IMR-90 (cell line): ENCODE data around the gene LCK. TPM values are rescaled to one million over a fixed set of nuclear protein-coding genes. Genes with fewer than 3 reads are reported as not detected.

Experiments
- ATAC-seq: fragments of 200-7000 bp; cut with Tn5 transposase; 2 replicates; pipeline ENCODE4 v1.9.1; 2020; ENCODE audit warnings: low read depth, mild to moderate bottlenecking, moderate library complexity
- BruUV-seq: library from RNA; stranded (reverse); fragments of 400-500 nt; replicated peaks from 2 replicates; lab custom pipeline; 2021; lab: Mats Ljungman, UMichigan
- CTCF ChIA-PET: fragments of 300-600 bp; formaldehyde crosslinking; extraction: SDS; loops from one replicate; lab custom pipeline; 2021; ENCODE audit warnings: antibody characterized with exemption; lab: Yijun Ruan, JAX
- POLR2A ChIA-PET: fragments of 300-600 bp; sonication (Branson Sonifier 250); formaldehyde crosslinking; loops from one replicate; lab custom pipeline; 2022; ENCODE audit warnings: antibody characterized with exemption; ENCODE audit not compliant: unreplicated experiment; lab: Charles Lee
- DNase-seq: peaks from one replicate; pipeline ENCODE4 v3.0.0; 2013
- H2AFZ ChIP-seq: replicated peaks from 2 replicates; pipeline ENCODE3; 2013; ENCODE audit warnings: low read length, mild to moderate bottlenecking; ENCODE audit not compliant: poor library complexity
- H2AK5ac ChIP-seq: 2 replicates; pipeline ENCODE4 v1.6.1; 2013; ENCODE audit warnings: low read depth, low read length, inconsistent platforms
- H2AK9ac ChIP-seq: replicated peaks from 2 replicates; pipeline ENCODE3; 2013; ENCODE audit warnings: mild to moderate bottlenecking, low read depth, low read length, moderate library complexity; ENCODE audit not compliant: poor library complexity
- H2BK120ac ChIP-seq: 2 replicates; pipeline ENCODE4 v1.6.1; 2013; ENCODE audit warnings: low read depth, low read length, inconsistent platforms
- H2BK15ac ChIP-seq: 3 replicates; pipeline ENCODE4 v1.6.1; 2013; ENCODE audit warnings: low read depth, low read length, inconsistent platforms
- H2BK20ac ChIP-seq: 2 replicates; pipeline ENCODE4 v1.6.1; 2013; ENCODE audit warnings: low read depth, mild to moderate bottlenecking, inconsistent platforms, low read length, moderate library complexity
- H2BK5ac ChIP-seq: 2 replicates; pipeline ENCODE4 v1.6.1; 2013; ENCODE audit warnings: mild to moderate bottlenecking, low read depth, low read length, inconsistent platforms; ENCODE audit not compliant: poor library complexity, severe bottlenecking
- H3K14ac ChIP-seq: replicated peaks from 2 replicates; pipeline ENCODE4 v1.6.1; 2013; ENCODE audit warnings: low read depth, low read length, inconsistent platforms
- H3K18ac ChIP-seq: 2 replicates; pipeline ENCODE4 v1.6.1; 2013; ENCODE audit warnings: low read depth, low read length, control low read depth
- H3K23ac ChIP-seq: 2 replicates; pipeline ENCODE4 v1.6.1; 2013; ENCODE audit warnings: low read depth, low read length, inconsistent platforms
- H3K27ac ChIP-seq: 2 replicates; pipeline ENCODE4 v1.5.1; 2013; ENCODE audit warnings: mild to moderate bottlenecking, control low read depth, low read length; ENCODE audit not compliant: insufficient read depth
- H3K27me3 ChIP-seq: 2 replicates; pipeline ENCODE4 v1.6.1; 2013; ENCODE audit warnings: low read length; ENCODE audit not compliant: control insufficient read depth, insufficient read depth
- H3K36me3 ChIP-seq: 2 replicates; pipeline ENCODE4 v1.6.1; 2013; ENCODE audit warnings: low read length, mixed read lengths; ENCODE audit not compliant: control insufficient read depth, insufficient read depth
- H3K4ac ChIP-seq: 2 replicates; pipeline ENCODE4 v1.6.1; 2013; ENCODE audit warnings: low read depth, low read length, inconsistent platforms
- H3K4me1 ChIP-seq: 2 replicates; pipeline ENCODE4 v1.6.1; 2013; ENCODE audit warnings: low read length, mixed read lengths; ENCODE audit not compliant: control insufficient read depth, insufficient read depth
- H3K4me2 ChIP-seq: 2 replicates; pipeline ENCODE4 v1.6.1; 2013; ENCODE audit warnings: low read depth, mild to moderate bottlenecking, control low read depth, low read length, moderate library complexity
- H3K4me3 ChIP-seq: 2 replicates; pipeline ENCODE4 v1.5.1; 2013; ENCODE audit warnings: low read depth, mild to moderate bottlenecking, control low read depth, low read length, moderate library complexity; ENCODE audit not compliant: insufficient read depth
- H3K56ac ChIP-seq: 2 replicates; pipeline ENCODE4 v1.6.1; 2013; ENCODE audit warnings: low read length, inconsistent platforms; ENCODE audit not compliant: insufficient read depth; ENCODE audit errors: extremely low read depth
- H3K79me1 ChIP-seq, 2 experiments: 2 replicates each; pipeline ENCODE4 v1.6.1; 2013; ENCODE audit warnings: low read length in 2 of 2, inconsistent platforms in 1 of 2, low read depth in 1 of 2
- H3K9ac ChIP-seq: 2 replicates; pipeline ENCODE4 v1.6.1; 2013; ENCODE audit warnings: low read depth, low read length, control low read depth
- H3K9me1 ChIP-seq: 2 replicates; pipeline ENCODE4 v1.6.1; 2013; ENCODE audit warnings: low read length, inconsistent platforms; ENCODE audit not compliant: insufficient read depth
- H3K9me3 ChIP-seq: 2 replicates; pipeline ENCODE4 v1.6.1; 2013; ENCODE audit warnings: low read length; ENCODE audit not compliant: control insufficient read depth, insufficient read depth
- H4K20me1 ChIP-seq: 2 replicates; pipeline ENCODE4 v1.6.1; 2013; ENCODE audit warnings: low read length, inconsistent platforms; ENCODE audit not compliant: insufficient read depth
- H4K5ac ChIP-seq: 2 replicates; pipeline ENCODE4 v1.6.1; 2013; ENCODE audit warnings: mild to moderate bottlenecking, low read depth, low read length, control low read depth
- H4K8ac ChIP-seq, 2 experiments: 2 replicates each; pipeline ENCODE4 v1.6.1; 2013; ENCODE audit warnings: low read depth in 2 of 2, low read length in 2 of 2, control low read depth in 1 of 2, inconsistent platforms in 1 of 2
- H4K91ac ChIP-seq: 2 replicates; pipeline ENCODE4 v1.6.1; 2013; ENCODE audit warnings: low read depth, low read length, inconsistent platforms; ENCODE audit not compliant: insufficient read depth
- BHLHE40 ChIP-seq: fragments of 150-350 bp; IDR thresholded peaks from 2 replicates; pipeline ENCODE4 v1.6.1; 2016; ENCODE audit warnings: mild to moderate bottlenecking, low read depth, low read length
- CEBPB ChIP-seq: IDR thresholded peaks from 2 replicates; pipeline ENCODE4 v1.6.1; 2012; ENCODE audit warnings: low read depth, low read length, improper control_type of control experiment
- CHD1 ChIP-seq: IDR thresholded peaks from 2 replicates; pipeline ENCODE4 v1.6.1; 2012; ENCODE audit warnings: low read depth, low read length, improper control_type of control experiment
- ELK1 ChIP-seq: fragments of 150-350 bp; IDR thresholded peaks from 2 replicates; pipeline ENCODE4 v1.6.1; 2016; ENCODE audit warnings: low read depth, mild to moderate bottlenecking, low read length, moderate library complexity, borderline replicate concordance
- FOS ChIP-seq: fragments of 150-350 bp; IDR thresholded peaks from 2 replicates; pipeline ENCODE4 v1.6.1; 2016; ENCODE audit warnings: low read depth, low read length
- MAFK ChIP-seq: IDR thresholded peaks from 2 replicates; pipeline ENCODE4 v1.6.1; 2012; ENCODE audit warnings: low read depth, low read length, improper control_type of control experiment
- MXI1 ChIP-seq: IDR thresholded peaks from 2 replicates; pipeline ENCODE4 v1.6.1; 2012; ENCODE audit warnings: low read depth, mild to moderate bottlenecking, low read length, moderate library complexity, borderline replicate concordance
- NFE2L2 ChIP-seq: fragments of 150-350 bp; IDR thresholded peaks from 2 replicates; pipeline ENCODE4 v1.6.1; 2016; ENCODE audit warnings: low read depth, mild to moderate bottlenecking, low read length
- RAD21 ChIP-seq: IDR thresholded peaks from 2 replicates; pipeline ENCODE4 v1.6.1; 2012; ENCODE audit warnings: low read length, improper control_type of control experiment
- RCOR1 ChIP-seq: IDR thresholded peaks from 2 replicates; pipeline ENCODE4 v1.6.1; 2012; ENCODE audit warnings: mild to moderate bottlenecking, low read length, improper control_type of control experiment; ENCODE audit not compliant: insufficient replicate concordance
- RFX5 ChIP-seq: IDR thresholded peaks from 2 replicates; pipeline ENCODE4 v1.8.0; 2012; ENCODE audit warnings: low read depth, mild to moderate bottlenecking, low read length, moderate library complexity
- SMC3 ChIP-seq: fragments of 150-350 bp; IDR thresholded peaks from 2 replicates; pipeline ENCODE4 v1.6.1; 2016; ENCODE audit warnings: low read depth, mild to moderate bottlenecking, antibody characterized with exemption, low read length, moderate library complexity
- WGBS, 2 experiments: methylation state at CpG; one replicate each; pipeline versions ENCODE4 v1.1.5 to v1.1.7; 2013; ENCODE audit warnings: missing lambda C conversion rate in 2 of 2; ENCODE audit not compliant: insufficient read length in 1 of 2; ENCODE audit errors: extremely low coverage in 2 of 2; 5-methylcytosine and 5-hydroxymethylcytosine counted together
- dilution Hi-C: fragments of 300-500 bp; cut with HindIII; formaldehyde crosslinking; loops from one replicate; pipeline ENCODE4 v1.14.3; 2018; ENCODE audit warnings: low sequenced_read_pairs; ENCODE audit not compliant: unreplicated experiment
- in situ Hi-C: fragments of 300-500 bp; cut with MboI; formaldehyde crosslinking; loops from 3 replicates; pipeline ENCODE4 v1.14.3; 2019; ENCODE audit warnings: low sequenced_read_pairs, inconsistent platforms, mixed read lengths
- intact Hi-C: fragments of 100-400 bp; cut with micrococcal nuclease; formaldehyde crosslinking; loops from 2 replicates; pipeline ENCODE4 v1.10.0; 2022
- polyA plus RNA-seq, 3 experiments: library from polyadenylated mRNA; depleted of rRNA; stranded (reverse); fragments of >200 nt; gene quantifications; 2 replicates each; pipeline ENCODE4 v1.2.3, GENCODE V29; 2012; ENCODE audit warnings: low replicate concordance in 1 of 3
- total RNA-seq: library from RNA; depleted of rRNA; stranded (reverse); fragments of >200 nt; gene quantifications from 2 replicates; pipeline ENCODE4 v1.2.3, GENCODE V29; 2012
- TF ChIP-seq, protein P1 (sequence below): fragments of 150-350 bp; IDR thresholded peaks from 2 replicates; pipeline ENCODE4 v1.6.1; 2017; ENCODE audit warnings: mild to moderate bottlenecking, antibody characterized with exemption, low read length, low read depth

LCK gene
- total and polyA plus RNA-seq, 2 of the 4 experiments (the other 2 are of a cell fraction), result not detected

DNA sequence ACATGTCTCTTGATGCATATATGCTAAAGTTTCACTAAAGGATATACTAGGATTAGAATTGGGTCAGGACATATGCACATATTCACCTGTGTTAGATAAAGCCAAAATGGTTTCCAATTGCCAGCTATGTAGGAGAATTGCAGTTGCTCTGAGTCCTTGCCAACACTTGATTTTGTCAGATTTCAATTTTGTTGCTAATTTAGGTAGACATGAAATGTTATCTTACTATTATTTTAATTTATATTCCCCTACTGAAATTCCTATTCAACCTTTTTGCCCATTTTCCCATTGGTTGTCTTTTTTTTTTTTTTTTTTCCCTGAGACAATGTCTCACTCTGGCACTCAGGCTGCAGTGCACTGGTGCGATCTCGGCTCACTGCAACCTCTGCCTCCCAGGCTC is 54.2 kb downstream of the LCK start:
- Histone ChIP-seq H4K91ac (no peak overlapping the region), H3K9me3 (no peaks in the 10 kb centered on the region; the same call in 1 of the 2 replicates), H4K5ac (no peak overlapping the region), H4K20me1 (peaks cover 25% of the 10 kb centered on the region), H2AK5ac (no peak overlapping the region), H3K27me3 (no peaks in the 10 kb centered on the region), H3K79me1 (peaks cover 41 to 73% of the 10 kb centered on the region in 2 experiments), H3K27ac (no peak overlapping the region), H3K4me3 (no peak overlapping the region), H3K9me1 (peaks cover 10% of the 10 kb centered on the region), H2BK120ac (no peak overlapping the region), H2AFZ (no peak overlapping the region), H3K18ac (no peak overlapping the region), H3K9ac (no peak overlapping the region), H3K4me1 (peaks cover 5% of the 10 kb centered on the region), H2BK20ac (no peak overlapping the region), H3K14ac (no peak overlapping the region), H3K36me3 (peaks cover 26% of the 10 kb centered on the region), H2AK9ac (no peak overlapping the region), H4K8ac (no peak overlapping the region), H2BK5ac (no peak overlapping the region), H3K23ac (no peak overlapping the region), H3K4me2 (no peak overlapping the region), H2BK15ac (no peak overlapping the region), H3K56ac (no peak overlapping the region), H3K4ac (no peak overlapping the region)
- intact Hi-C loops (no loop called here), in situ Hi-C loops (no loop called here), dilution Hi-C loops (no loop called here)
- POLR2A ChIA-PET, result no interaction called here
- no peak for ATAC-seq
- BruUV-seq, result no TSS peak
- TF ChIP-seq NFE2L2 (no peak), CHD1 (no peak), RAD21 (no peak), BHLHE40 (no peak), MAFK (no peak), RFX5 (no peak), MXI1 (no peak), FOS (no peak), SMC3 (no peak), RCOR1 (no peak), ELK1 (no peak), CEBPB (no peak)
- TF ChIP-seq, protein P1, sequence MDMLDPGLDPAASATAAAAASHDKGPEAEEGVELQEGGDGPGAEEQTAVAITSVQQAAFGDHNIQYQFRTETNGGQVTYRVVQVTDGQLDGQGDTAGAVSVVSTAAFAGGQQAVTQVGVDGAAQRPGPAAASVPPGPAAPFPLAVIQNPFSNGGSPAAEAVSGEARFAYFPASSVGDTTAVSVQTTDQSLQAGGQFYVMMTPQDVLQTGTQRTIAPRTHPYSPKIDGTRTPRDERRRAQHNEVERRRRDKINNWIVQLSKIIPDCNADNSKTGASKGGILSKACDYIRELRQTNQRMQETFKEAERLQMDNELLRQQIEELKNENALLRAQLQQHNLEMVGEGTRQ, result no peak
- no CpG with 5 or more reads among the region's 2 CpGs for WGBS, 2 experiments
- CTCF ChIA-PET, result interaction anchor here (1.3 kb wide), 1 partner anchor 11 kb away, joined by 3 read pairs; no protein-coding TSS in a partner anchor
- no peak for DNase-seq
